Hepatocyte (in vitro differentiated cells): ENCODE measurements around the gene CDKN1A.

Source experiments
- EZH2 ChIP-seq: fragments of 200-600 bp; sonication (generic); IDR thresholded peaks from 2 replicates; pipeline ENCODE4 v1.6.1; 2016; ENCODE audit warnings: antibody characterized with exemption, mild to moderate bottlenecking, borderline replicate concordance
- TF ChIP-seq, protein P1 (sequence below): fragments of 200-600 bp; sonication (generic); IDR thresholded peaks from 2 replicates; pipeline ENCODE4 v1.5.1; 2016; ENCODE audit warnings: antibody characterized with exemption, mild to moderate bottlenecking; ENCODE audit not compliant: poor library complexity

DNA sequence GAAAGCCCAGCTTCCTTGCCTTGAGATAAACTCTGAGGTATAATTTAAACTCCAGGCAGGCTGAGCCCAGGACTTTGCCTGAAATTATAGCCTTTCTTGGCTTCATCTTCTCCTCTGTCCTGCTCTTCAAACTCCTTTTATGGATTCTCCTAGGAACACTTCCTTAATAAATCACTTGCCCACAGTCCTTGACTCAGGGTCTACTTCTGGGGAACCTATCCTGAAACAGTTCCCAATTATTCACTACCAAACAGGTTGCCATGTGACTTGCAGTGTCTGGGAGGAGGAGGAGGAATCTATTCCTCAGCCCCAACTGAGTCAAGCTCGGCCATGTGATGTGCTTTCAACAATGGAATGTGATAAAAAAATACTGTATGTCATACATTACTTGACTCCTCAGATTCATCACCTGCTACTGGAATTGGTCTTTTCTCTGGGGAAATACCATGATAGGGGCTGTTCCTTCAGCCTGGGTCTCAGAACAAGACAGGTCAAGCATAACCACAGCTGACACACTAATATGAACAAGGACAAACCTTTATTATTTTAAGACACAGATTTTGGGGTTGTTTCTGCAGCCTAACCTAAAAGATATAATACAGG, 20.5 kb upstream of the CDKN1A start:
- TF ChIP-seq EZH2: no peak
- TF ChIP-seq, protein P1, sequence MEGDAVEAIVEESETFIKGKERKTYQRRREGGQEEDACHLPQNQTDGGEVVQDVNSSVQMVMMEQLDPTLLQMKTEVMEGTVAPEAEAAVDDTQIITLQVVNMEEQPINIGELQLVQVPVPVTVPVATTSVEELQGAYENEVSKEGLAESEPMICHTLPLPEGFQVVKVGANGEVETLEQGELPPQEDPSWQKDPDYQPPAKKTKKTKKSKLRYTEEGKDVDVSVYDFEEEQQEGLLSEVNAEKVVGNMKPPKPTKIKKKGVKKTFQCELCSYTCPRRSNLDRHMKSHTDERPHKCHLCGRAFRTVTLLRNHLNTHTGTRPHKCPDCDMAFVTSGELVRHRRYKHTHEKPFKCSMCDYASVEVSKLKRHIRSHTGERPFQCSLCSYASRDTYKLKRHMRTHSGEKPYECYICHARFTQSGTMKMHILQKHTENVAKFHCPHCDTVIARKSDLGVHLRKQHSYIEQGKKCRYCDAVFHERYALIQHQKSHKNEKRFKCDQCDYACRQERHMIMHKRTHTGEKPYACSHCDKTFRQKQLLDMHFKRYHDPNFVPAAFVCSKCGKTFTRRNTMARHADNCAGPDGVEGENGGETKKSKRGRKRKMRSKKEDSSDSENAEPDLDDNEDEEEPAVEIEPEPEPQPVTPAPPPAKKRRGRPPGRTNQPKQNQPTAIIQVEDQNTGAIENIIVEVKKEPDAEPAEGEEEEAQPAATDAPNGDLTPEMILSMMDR: no peak
